Nephron progenitor cell (in vitro differentiated cells): ENCODE data around the gene FNBP1.

ENCODE experiments used
- DNase-seq: peaks from one replicate; pipeline ENCODE4 v3.0.0; 2021
- H3K27ac Mint-ChIP-seq: 2 replicates; pipeline ENCODE4 v1.8.0; 2021; ENCODE audit warnings: mild to moderate bottlenecking, moderate library complexity, mixed read lengths
- H3K27me3 Mint-ChIP-seq: 2 replicates; pipeline ENCODE4 v1.8.0; 2021; ENCODE audit warnings: mild to moderate bottlenecking, low read depth, mixed read lengths; ENCODE audit not compliant: poor library complexity
- H3K36me3 Mint-ChIP-seq: 2 replicates; pipeline ENCODE4 v1.8.0; 2021; ENCODE audit warnings: low read depth, mixed read lengths
- H3K4me1 Mint-ChIP-seq: 2 replicates; pipeline ENCODE4 v1.8.0; 2021; ENCODE audit warnings: mixed read lengths
- H3K4me3 Mint-ChIP-seq: 2 replicates; pipeline ENCODE4 v1.8.0; 2021; ENCODE audit warnings: mild to moderate bottlenecking, moderate library complexity, mixed read lengths
- H3K9me3 Mint-ChIP-seq: 2 replicates; pipeline ENCODE4 v1.8.0; 2021; ENCODE audit warnings: mild to moderate bottlenecking, moderate library complexity, mixed read lengths
- TF ChIP-seq, protein P1 (sequence below): fragments of 200-600 bp; sonication (generic); IDR thresholded peaks from 2 replicates; pipeline ENCODE4 v1.5.0; 2021; ENCODE audit warnings: antibody characterized with exemption

Gene FNBP1

DNA sequence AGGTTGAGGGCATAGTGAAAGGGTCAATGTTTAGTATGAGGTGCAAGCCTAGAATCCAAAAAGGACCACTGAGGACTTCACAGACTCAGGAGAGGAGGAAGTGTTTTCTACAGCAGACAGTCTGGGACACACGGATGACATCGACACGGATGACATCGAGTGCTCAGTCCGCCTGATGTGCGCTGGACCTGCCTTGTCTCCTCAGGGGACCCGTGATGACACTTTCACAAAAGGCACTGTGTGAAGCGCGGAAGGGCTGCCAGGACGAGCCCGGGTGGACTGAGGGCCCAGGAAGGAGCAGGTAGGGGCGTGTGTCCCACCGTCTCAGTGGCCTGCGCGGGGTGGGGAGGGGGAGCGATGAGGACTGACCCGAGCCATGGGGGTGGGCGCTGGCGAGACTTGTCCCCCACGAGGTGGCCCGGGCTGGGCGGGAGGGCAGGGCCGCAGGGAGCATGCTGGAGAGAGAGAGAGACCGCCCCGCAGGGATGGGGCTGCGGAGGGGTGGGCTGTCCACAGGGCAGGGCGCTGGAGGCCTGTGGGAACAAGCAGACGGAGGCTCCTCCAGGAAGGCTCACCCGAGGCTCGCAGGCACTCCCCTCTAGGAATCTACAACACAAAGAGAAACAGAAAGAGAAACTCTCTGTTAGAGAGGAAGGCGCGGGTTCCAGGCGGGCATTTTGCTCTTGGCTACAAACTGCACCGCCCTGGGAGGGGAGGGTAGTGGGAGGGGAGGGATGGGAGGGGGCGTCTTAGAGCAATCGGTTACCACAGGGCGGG is 152.9 kb downstream of the FNBP1 start:
- no peak for DNase-seq
- no peak overlapping the region for H3K27ac Mint-ChIP-seq
- TF ChIP-seq, protein P1, sequence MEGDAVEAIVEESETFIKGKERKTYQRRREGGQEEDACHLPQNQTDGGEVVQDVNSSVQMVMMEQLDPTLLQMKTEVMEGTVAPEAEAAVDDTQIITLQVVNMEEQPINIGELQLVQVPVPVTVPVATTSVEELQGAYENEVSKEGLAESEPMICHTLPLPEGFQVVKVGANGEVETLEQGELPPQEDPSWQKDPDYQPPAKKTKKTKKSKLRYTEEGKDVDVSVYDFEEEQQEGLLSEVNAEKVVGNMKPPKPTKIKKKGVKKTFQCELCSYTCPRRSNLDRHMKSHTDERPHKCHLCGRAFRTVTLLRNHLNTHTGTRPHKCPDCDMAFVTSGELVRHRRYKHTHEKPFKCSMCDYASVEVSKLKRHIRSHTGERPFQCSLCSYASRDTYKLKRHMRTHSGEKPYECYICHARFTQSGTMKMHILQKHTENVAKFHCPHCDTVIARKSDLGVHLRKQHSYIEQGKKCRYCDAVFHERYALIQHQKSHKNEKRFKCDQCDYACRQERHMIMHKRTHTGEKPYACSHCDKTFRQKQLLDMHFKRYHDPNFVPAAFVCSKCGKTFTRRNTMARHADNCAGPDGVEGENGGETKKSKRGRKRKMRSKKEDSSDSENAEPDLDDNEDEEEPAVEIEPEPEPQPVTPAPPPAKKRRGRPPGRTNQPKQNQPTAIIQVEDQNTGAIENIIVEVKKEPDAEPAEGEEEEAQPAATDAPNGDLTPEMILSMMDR, result no peak
- peaks cover 64% of the 10 kb centered on the region for H3K4me1 Mint-ChIP-seq
- H3K4me3 Mint-ChIP-seq, result peak overlapping the region; percentile 52
- no peaks in the 10 kb centered on the region for H3K9me3 Mint-ChIP-seq
- H3K27me3 Mint-ChIP-seq, result peaks cover 18% of the 10 kb centered on the region
- peaks cover 41% of the 10 kb centered on the region for H3K36me3 Mint-ChIP-seq

DNA sequence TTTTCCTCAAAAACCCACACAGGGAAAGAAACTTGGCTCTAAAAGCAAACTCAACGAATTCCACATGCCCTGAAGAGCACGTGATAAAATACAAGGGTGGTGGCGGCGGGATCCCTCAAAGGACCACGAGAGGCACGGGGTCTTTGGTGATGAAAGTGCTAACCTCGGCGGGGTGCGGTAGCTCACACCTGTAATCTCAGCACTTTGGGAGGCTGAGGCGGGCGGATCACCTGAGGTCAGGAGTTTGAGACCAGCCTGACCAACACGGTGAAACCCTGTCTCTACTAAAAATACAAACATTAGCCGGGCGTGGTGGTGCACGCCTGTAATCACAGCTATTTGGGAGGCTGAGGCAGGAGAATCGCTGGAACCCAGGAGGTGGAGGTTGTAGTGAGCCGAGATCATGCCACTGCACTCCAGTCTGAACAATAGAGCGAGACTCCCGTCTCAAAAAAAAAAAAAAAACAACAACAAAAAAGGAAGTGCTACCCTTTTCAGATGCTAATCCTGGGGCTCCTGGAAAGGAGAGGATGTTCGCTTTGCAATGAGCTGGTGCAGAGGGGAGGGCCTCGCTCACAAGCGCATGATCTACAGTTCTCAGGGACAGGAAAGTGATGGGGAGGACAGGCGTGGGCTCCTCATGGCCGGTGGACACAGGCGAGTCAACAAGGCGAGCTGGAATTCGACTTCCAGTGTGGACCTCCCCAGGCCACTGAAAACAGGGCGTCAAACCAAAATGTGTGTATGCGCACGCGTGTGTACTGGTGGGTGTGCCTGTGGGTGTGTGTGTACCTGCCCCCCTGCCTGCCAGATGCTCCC is 153.7 kb downstream of the FNBP1 start:
- Mint-ChIP-seq H3K4me3 (peak overlapping the region; percentile 52), H3K27ac (peak overlapping the region; percentile 85), H3K9me3 (no peaks in the 10 kb centered on the region)

DNA sequence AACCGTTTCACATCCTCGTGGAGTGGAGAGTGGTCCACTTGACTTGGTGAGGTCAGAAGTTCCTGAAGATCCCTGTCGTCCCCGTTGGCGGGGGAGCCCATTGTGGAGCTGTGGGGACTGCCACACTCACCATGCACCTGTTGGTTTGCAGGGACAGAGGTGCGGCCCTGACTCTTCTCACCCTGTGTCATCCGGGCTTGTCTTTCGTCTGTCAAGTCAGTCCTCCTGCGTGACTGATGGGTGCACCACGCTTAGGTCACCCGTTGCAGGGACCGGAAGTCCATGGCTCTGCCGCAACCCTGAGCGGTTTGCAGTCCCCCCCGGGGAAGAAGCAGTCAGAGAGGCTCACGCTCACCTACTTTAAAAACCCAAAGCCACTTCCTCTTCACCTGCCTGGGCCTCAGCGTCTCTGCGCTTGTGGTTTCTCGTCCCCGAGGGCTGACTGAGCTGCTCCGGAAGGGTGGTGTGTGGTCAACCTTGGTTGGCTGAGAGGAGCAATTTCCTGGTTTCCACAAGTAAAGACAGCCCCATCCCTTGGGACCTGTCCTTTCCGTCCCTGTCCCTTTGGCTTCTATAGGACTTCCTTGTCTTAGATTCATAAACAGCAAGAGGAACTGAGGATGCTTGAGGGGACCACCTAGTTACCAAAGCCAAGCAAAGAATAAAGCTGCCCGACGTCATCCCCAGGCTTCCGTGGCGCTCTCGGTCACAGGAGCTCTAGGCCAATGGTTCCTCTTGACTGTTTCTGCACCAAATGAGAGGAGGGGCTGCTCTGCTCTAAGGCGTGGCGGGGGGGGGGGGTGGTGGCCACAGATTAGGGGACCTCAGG is 154.5 kb downstream of the FNBP1 start:
- H3K4me1 Mint-ChIP-seq, result peaks cover 78% of the 10 kb centered on the region
- H3K36me3 Mint-ChIP-seq, result peaks cover 29% of the 10 kb centered on the region
- no peak overlapping the region for H3K27ac Mint-ChIP-seq
- DNase-seq, result no peak
- peaks cover 18% of the 10 kb centered on the region for H3K27me3 Mint-ChIP-seq
- TF ChIP-seq, protein P1, result no peak
- no peak overlapping the region for H3K4me3 Mint-ChIP-seq
- H3K9me3 Mint-ChIP-seq, result no peaks in the 10 kb centered on the region

More for the DNA sequence above, 153.7 kb downstream of the FNBP1 start:
- Mint-ChIP-seq H3K4me1 (peaks cover 72% of the 10 kb centered on the region), H3K27me3 (peaks cover 18% of the 10 kb centered on the region), H3K36me3 (peaks cover 33% of the 10 kb centered on the region)
- TF ChIP-seq, protein P1, result no peak
- DNase-seq, result no peak

DNA sequence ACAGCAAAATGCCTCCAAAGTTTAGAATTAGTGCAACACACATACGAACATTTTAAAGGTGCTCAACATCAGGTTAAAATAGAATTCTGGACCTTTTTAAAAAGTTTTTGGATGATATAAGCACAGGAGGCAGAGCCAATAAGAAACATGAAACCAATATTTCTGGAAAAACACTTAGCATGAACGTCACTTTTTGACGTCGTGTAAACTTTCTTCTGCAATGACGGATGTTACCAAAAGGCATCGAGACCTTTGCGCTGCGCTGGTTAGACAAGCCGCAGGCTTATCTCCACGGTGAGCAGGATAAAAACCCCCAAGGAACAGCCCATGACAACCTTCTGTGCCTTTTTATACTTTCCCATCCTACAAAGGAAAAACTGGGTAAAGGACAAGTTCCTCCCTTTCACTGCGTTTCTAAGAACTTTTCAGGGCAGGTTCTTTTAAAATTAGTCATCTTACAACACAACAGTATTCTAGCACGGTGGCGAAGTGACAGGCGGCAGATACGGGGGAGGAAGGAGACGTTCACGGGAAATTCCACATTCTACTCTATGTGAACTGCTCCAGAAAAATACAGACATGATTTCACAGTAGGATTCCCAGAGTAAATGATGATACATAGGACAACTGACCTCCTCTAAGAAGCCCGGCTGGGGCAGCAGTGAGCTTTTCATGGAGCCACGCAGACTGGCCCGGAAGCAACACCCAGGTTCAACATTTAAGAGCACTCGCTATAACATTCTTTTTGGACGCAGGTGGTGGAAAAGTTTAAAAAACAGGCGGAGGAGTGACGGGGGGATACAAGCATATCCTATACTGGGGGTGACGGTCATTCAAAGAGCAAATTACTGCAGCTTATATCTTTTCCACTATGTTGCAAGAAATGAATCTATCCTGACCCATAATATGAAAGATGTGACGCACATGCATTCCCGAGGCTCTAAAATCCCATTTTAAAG is 155.4 kb downstream of the FNBP1 start:
- TF ChIP-seq, protein P1, result no peak
- peaks cover 18% of the 10 kb centered on the region for H3K27me3 Mint-ChIP-seq
- no peak overlapping the region for H3K27ac Mint-ChIP-seq
- DNase-seq, result no peak
- peaks cover 72% of the 10 kb centered on the region for H3K4me1 Mint-ChIP-seq
- peak overlapping the region; percentile 10 for H3K4me3 Mint-ChIP-seq
- H3K36me3 Mint-ChIP-seq, result peaks cover 24% of the 10 kb centered on the region
- H3K9me3 Mint-ChIP-seq, result no peaks in the 10 kb centered on the region
